CD4-positive, alpha-beta memory T cell (primary cell): ENCODE results near the gene PPP1R9A. TPM values are rescaled to one million over a fixed set of nuclear protein-coding genes. Genes with fewer than 3 reads are reported as not detected.

ENCODE experiments used
- CTCF ChIA-PET: fragments of 350-600 bp; sonication (Branson Sonifier 250); formaldehyde crosslinking; loops from one replicate; lab custom pipeline; 2021; ENCODE audit warnings: inconsistent platforms; ENCODE audit not compliant: partially characterized antibody; lab: Charles Lee
- POLR2A ChIA-PET: fragments of 350-600 bp; sonication (Branson Sonifier 250); formaldehyde crosslinking; loops from one replicate; lab custom pipeline; 2021; ENCODE audit not compliant: partially characterized antibody; lab: Charles Lee
- DNase-seq, 5 donors: peaks; one replicate each; pipeline versions ENCODE4 v3.0.0 to v3.0.0-alpha.2; 2020 to 2022; ENCODE audit warnings: mixed read lengths in 1 of 5
- H3K27ac ChIP-seq: one replicate; pipeline ENCODE4 v1.7.0; 2013; ENCODE audit warnings: low read depth, low read length
- H3K27me3 ChIP-seq: 2 replicates; pipeline ENCODE4 v1.7.0; 2013; ENCODE audit warnings: mild to moderate bottlenecking, low read length, moderate library complexity; ENCODE audit not compliant: insufficient read depth
- H3K36me3 ChIP-seq: 2 replicates; pipeline ENCODE4 v1.7.0; 2013; ENCODE audit warnings: mild to moderate bottlenecking, low read length, moderate library complexity; ENCODE audit not compliant: insufficient read depth
- H3K4me1 ChIP-seq: 2 replicates; pipeline ENCODE4 v1.7.0; 2013; ENCODE audit warnings: mild to moderate bottlenecking, low read length, moderate library complexity; ENCODE audit not compliant: insufficient read depth
- H3K4me3 ChIP-seq, 2 donors: one replicate each; pipeline ENCODE4 v1.7.0; 2013; ENCODE audit warnings: low read length in 2 of 2, mild to moderate bottlenecking in 1 of 2
- H3K9me3 ChIP-seq, 2 donors: one replicate each; pipeline ENCODE4 v1.7.0; 2013; ENCODE audit warnings: low read length in 2 of 2, control low read depth in 1 of 2; ENCODE audit not compliant: control insufficient read depth in 1 of 2
- H3K27ac Mint-ChIP-seq, 7 donors: one replicate each; pipeline ENCODE4 v1.8.0; 2020 to 2021; ENCODE audit warnings: mixed read lengths in 7 of 7, mild to moderate bottlenecking in 6 of 7, inconsistent platforms in 3 of 7, moderate library complexity in 3 of 7
- H3K27me3 Mint-ChIP-seq, 2 donors: one replicate each; pipeline ENCODE4 v1.8.0; 2020 to 2021; ENCODE audit warnings: mixed read lengths in 2 of 2
- H3K36me3 Mint-ChIP-seq, 2 donors: one replicate each; pipeline ENCODE4 v1.8.0; 2020 to 2021; ENCODE audit warnings: mixed read lengths in 2 of 2, inconsistent platforms in 1 of 2, mild to moderate bottlenecking in 1 of 2
- H3K4me1 Mint-ChIP-seq, 4 donors: one replicate each; pipeline ENCODE4 v1.8.0; 2020 to 2021; ENCODE audit warnings: mixed read lengths in 4 of 4, mild to moderate bottlenecking in 1 of 4
- H3K4me3 Mint-ChIP-seq, 8 donors: one replicate each; pipeline ENCODE4 v1.8.0; 2020 to 2021; ENCODE audit warnings: mixed read lengths in 8 of 8, mild to moderate bottlenecking in 7 of 8, moderate library complexity in 6 of 8, inconsistent platforms in 3 of 8
- H3K9me3 Mint-ChIP-seq, 8 donors: one replicate each; pipeline ENCODE4 v1.8.0; 2020 to 2021; ENCODE audit warnings: mixed read lengths in 8 of 8, mild to moderate bottlenecking in 5 of 8, inconsistent platforms in 3 of 8, moderate library complexity in 1 of 8
- intact Hi-C: fragments of 100-400 bp; cut with micrococcal nuclease; formaldehyde crosslinking; loops from one replicate; pipeline ENCODE4 v1.15.1; 2023
- polyA plus RNA-seq, 2 donors: library from polyadenylated mRNA; unstranded; fragments of 300-500 nt; fragmentation: Illumina TruSeq; gene quantifications; one replicate each; pipeline ENCODE4 v1.2.3, GENCODE V29; 2021
- total RNA-seq, 2 experiments: library from RNA; stranded (reverse); gene quantifications; one replicate each; pipeline ENCODE4 v1.2.3, GENCODE V29; 2021

Gene PPP1R9A
- total and polyA plus RNA-seq, 4 experiments from 2014 or later = not detected

DNA sequence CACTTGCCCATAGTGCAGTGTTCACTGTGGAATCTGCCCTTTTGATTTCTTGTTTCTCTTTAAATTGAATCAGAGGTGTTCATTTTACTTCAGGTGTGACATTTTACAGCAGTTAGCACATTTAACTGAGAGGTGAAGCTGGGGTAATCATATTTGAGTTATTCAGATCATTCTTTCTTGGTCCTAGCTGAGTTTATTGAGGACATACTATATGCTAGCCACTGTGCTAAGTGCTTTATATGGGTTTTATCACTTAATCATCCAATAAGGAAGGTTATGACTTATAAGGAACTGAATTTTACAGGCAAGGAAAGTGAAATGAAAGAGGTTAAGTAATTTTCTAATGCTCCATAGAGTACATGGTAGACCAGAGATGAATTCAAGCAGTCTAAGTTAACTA is 337.2 kb downstream of the PPP1R9A start:
- Mint-ChIP-seq H3K27ac (no peak overlapping the region), H3K9me3 (no peaks in the 10 kb centered on the region), H3K27me3 (peaks cover 2 to 5% of the 10 kb centered on the region in 2 donors), H3K4me3 (no peak overlapping the region), H3K4me1 (no peaks in the 10 kb centered on the region), H3K36me3 (no peaks in the 10 kb centered on the region)
- intact Hi-C loops = no loop called here
- Histone ChIP-seq H3K36me3 (no peaks in the 10 kb centered on the region), H3K27me3 (no peaks in the 10 kb centered on the region), H3K4me3 (no peak overlapping the region), H3K27ac (no peak overlapping the region), H3K4me1 (no peaks in the 10 kb centered on the region), H3K9me3 (no peaks in the 10 kb centered on the region)
- POLR2A ChIA-PET = no interaction called here
- CTCF ChIA-PET = no interaction called here
- DNase-seq = no peak

DNA sequence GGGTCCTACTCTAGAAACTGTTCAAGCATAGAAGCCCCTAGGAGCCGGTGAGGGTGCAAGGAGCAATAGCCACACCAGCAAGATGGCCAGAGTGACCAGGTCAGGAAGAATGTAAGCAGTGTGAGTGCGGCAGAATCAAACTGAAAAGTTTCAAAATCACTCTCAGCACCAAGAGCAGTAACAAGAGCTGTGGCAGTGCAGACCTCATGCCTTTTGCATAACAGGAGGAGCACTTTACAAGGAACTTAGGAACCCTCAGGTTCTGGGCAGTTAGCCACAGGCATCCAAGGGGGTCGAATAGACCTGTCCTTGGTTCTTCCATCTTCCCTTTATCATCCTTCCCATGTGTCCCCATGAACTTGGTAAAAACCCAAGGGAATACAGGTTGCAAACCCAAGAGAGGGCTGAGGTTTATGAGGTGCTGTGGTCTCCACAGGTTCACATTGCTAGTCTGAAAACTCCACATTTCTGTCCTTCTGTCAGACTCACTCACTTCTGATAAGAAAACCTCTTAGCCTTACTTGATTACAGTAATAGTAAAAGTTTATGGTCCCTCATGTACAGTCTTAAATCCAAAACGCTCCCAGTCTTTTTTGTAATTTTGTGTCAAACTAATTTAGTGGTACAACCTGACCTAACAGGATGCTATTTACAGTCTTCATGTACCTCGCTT is 338.6 kb downstream of the PPP1R9A start:
- Histone ChIP-seq H3K36me3 (no peaks in the 10 kb centered on the region), H3K27ac (no peak overlapping the region), H3K27me3 (no peaks in the 10 kb centered on the region), H3K4me3 (no peak overlapping the region), H3K4me1 (no peaks in the 10 kb centered on the region), H3K9me3 (no peaks in the 10 kb centered on the region)
- POLR2A ChIA-PET = no interaction called here
- no peak overlapping the region for H3K4me3 Mint-ChIP-seq
- no peaks in the 10 kb centered on the region for H3K4me1 Mint-ChIP-seq
- CTCF ChIA-PET = no interaction called here
- no peaks in the 10 kb centered on the region for H3K36me3 Mint-ChIP-seq
- intact Hi-C loops = no loop called here
- peaks cover 2 to 5% of the 10 kb centered on the region in 2 donors for H3K27me3 Mint-ChIP-seq
- no peaks in the 10 kb centered on the region for H3K9me3 Mint-ChIP-seq
- no peak for DNase-seq
- no peak overlapping the region for H3K27ac Mint-ChIP-seq

DNA sequence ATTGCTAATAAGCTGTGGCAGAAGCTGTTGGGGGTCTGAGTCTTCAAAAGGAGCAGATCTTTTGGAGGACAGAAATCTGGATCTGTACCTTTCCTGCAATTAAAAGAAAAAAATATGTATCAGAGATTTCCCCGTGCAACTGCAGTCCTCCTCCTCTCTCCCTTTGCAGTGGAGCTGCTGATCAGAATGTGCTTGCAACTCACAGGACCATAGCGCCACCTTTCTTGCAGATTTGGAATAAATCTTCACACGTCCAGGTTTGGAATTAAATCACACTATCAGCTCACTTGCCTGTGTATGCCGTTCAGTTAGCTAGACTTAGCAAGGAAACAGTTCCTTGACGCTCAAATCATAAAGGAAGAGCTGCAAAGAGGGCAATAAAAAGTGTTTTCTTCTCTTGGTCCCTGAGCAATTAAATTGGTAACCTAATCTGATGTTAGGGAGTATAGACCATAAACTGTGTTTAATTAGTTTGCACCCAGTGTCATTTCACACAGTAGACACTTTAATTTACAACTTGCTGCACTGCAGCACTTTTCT is 339.5 kb downstream of the PPP1R9A start:
- CTCF ChIA-PET = interaction anchor here (0.9 kb wide), 1 partner anchor 26 kb away, joined by 3 read pairs; no protein-coding TSS in a partner anchor
- Histone ChIP-seq H3K4me1 (no peaks in the 10 kb centered on the region), H3K27me3 (no peaks in the 10 kb centered on the region), H3K4me3 (no peak overlapping the region), H3K9me3 (no peaks in the 10 kb centered on the region), H3K36me3 (no peaks in the 10 kb centered on the region), H3K27ac (no peak overlapping the region)
- Mint-ChIP-seq H3K4me3 (no peak overlapping the region), H3K27me3 (peaks cover 2 to 5% of the 10 kb centered on the region in 2 donors), H3K27ac (no peak overlapping the region), H3K4me1 (no peaks in the 10 kb centered on the region), H3K9me3 (no peaks in the 10 kb centered on the region), H3K36me3 (no peaks in the 10 kb centered on the region)
- intact Hi-C loops = no loop called here
- DNase-seq = peak in 3 of 5 donors; percentile 2 to 8 (median 2)
- POLR2A ChIA-PET = no interaction called here

DNA sequence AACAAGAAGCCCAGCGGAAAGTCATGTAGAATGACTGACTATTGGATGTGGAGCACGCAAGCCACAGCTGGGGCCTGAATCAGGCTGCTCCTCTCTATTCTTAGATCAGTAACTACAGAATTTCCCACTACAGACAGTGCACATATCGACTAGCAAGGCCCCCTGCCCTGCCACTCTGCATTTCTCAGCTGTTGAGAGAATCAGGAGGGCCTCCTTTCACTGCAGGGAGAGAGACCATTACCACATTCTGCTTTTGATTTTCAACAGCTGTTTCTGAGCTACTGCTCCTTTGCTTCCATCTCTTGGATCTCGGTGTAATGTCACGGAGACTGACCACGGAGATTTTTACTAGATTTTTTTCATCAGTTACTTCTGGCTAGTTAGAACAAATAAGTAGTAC is 343.2 kb downstream of the PPP1R9A start:
- ChIA-PET POLR2A (no interaction called here), CTCF (no interaction called here)
- Histone ChIP-seq H3K27me3 (no peaks in the 10 kb centered on the region), H3K27ac (no peak overlapping the region), H3K9me3 (no peaks in the 10 kb centered on the region), H3K4me1 (no peaks in the 10 kb centered on the region), H3K36me3 (no peaks in the 10 kb centered on the region), H3K4me3 (no peak overlapping the region)
- Mint-ChIP-seq H3K9me3 (no peaks in the 10 kb centered on the region), H3K27ac (no peak overlapping the region), H3K4me3 (no peak overlapping the region), H3K4me1 (no peaks in the 10 kb centered on the region), H3K36me3 (no peaks in the 10 kb centered on the region), H3K27me3 (peaks cover 2 to 3% of the 10 kb centered on the region in 2 donors)
- DNase-seq = no peak
- intact Hi-C loops = no loop called here

DNA sequence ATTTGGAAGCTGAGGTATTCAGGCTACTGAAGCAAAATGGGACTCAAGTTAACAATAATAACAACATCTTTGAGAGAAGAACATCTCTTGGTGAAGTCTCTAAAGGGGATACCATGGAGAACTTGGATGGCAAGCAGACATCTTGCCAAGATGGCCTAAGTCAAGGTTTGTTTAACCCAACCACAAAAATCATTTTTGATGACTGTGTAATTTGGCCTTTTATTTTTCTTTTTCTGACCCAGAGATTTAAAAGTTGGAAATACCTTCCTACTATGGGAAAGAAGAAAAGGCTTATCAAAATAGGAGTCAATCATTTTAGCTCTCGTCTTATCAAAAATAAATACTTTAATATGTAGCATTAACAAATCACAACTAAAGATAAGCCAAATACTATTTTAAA is 344.6 kb downstream of the PPP1R9A start:
- H3K27me3 ChIP-seq = no peaks in the 10 kb centered on the region
- Mint-ChIP-seq H3K27me3 (peaks cover 0 to 2% of the 10 kb centered on the region in 2 donors), H3K36me3 (no peaks in the 10 kb centered on the region), H3K4me1 (no peaks in the 10 kb centered on the region), H3K27ac (no peak overlapping the region), H3K9me3 (no peaks in the 10 kb centered on the region), H3K4me3 (no peak overlapping the region)
- H3K9me3 ChIP-seq = no peaks in the 10 kb centered on the region
- H3K4me1 ChIP-seq = no peaks in the 10 kb centered on the region
- no peak overlapping the region for H3K27ac ChIP-seq
- CTCF ChIA-PET = no interaction called here
- DNase-seq = no peak
- no peak overlapping the region for H3K4me3 ChIP-seq
- intact Hi-C loops = no loop called here
- H3K36me3 ChIP-seq = no peaks in the 10 kb centered on the region
- POLR2A ChIA-PET = no interaction called here

DNA sequence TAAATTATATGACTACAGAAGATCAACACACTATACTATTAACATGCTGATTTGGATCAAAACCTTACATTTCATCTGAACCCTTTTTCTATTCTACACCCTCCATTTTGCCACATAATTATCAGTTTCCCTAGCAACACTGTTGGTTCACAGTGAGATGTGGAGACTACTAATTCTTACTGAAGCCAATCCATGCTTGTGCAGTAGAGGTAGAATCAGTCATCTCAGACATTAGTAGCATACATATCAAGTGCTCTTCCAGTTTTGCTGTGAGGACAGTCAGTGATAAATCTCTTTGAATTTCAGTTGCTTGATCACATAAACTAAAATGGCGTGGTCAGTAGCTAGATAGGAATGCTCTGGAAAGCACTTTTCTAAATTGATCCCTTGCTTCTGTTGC is 346.6 kb downstream of the PPP1R9A start:
- Mint-ChIP-seq H3K4me3 (no peak overlapping the region), H3K27ac (no peak overlapping the region), H3K9me3 (no peaks in the 10 kb centered on the region), H3K4me1 (no peaks in the 10 kb centered on the region), H3K36me3 (no peaks in the 10 kb centered on the region), H3K27me3 (no peaks in the 10 kb centered on the region)
- Histone ChIP-seq H3K4me3 (no peak overlapping the region), H3K9me3 (no peaks in the 10 kb centered on the region), H3K27me3 (no peaks in the 10 kb centered on the region), H3K27ac (no peak overlapping the region), H3K36me3 (no peaks in the 10 kb centered on the region), H3K4me1 (no peaks in the 10 kb centered on the region)
- CTCF ChIA-PET = no interaction called here
- intact Hi-C loops = no loop called here
- DNase-seq = no peak
- POLR2A ChIA-PET = no interaction called here

DNA sequence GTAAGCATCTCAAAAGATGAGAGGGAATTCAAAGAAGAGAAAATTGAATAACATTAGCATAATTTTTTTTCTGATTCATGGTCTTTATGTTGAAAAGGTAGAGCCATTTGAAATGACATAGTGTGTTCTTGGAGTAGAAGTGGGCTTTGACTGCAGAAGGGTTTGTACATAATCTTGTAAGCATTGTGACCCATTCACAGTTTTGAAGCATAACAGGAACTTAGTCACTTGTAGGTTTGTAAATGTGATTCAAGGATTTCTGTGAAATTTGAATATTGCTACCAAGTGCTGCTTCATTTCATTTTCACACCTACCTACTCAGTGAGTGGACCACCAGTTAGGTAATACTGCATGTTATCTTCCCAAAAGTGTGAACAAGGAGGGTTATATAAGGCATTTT is 348.3 kb downstream of the PPP1R9A start:
- Mint-ChIP-seq H3K4me3 (no peak overlapping the region), H3K9me3 (no peaks in the 10 kb centered on the region), H3K27ac (no peak overlapping the region), H3K36me3 (no peaks in the 10 kb centered on the region), H3K27me3 (no peaks in the 10 kb centered on the region), H3K4me1 (no peaks in the 10 kb centered on the region)
- no peaks in the 10 kb centered on the region for H3K36me3 ChIP-seq
- intact Hi-C loops = no loop called here
- H3K4me3 ChIP-seq = no peak overlapping the region
- POLR2A ChIA-PET = no interaction called here
- no peaks in the 10 kb centered on the region for H3K9me3 ChIP-seq
- no peaks in the 10 kb centered on the region for H3K27me3 ChIP-seq
- CTCF ChIA-PET = no interaction called here
- H3K4me1 ChIP-seq = no peaks in the 10 kb centered on the region
- H3K27ac ChIP-seq = no peak overlapping the region
- DNase-seq = no peak
